SJCRH30 (cell line): ENCODE measurements around the gene KIAA0040. TPM values are rescaled to one million over a fixed set of nuclear protein-coding genes. Genes with fewer than 3 reads are reported as not detected.

Experiments used
- DNase-seq, 2 experiments: peaks; one replicate each; pipeline ENCODE4 v3.0.0-alpha.2; 2015 to 2020
- H3K27ac ChIP-seq: fragments of 250-450 bp; sonication (Bioruptor Pico); 2 replicates; pipeline ENCODE4 v1.5.1; 2020; ENCODE audit warnings: mild to moderate bottlenecking, moderate library complexity
- H3K27me3 ChIP-seq: fragments of 250-450 bp; sonication (Bioruptor Pico); 2 replicates; pipeline ENCODE4 v1.5.1; 2020; ENCODE audit warnings: mild to moderate bottlenecking, moderate library complexity
- H3K36me3 ChIP-seq: fragments of 250-450 bp; sonication (Bioruptor Pico); 2 replicates; pipeline ENCODE4 v1.5.1; 2020; ENCODE audit warnings: mild to moderate bottlenecking, moderate library complexity
- H3K4me1 ChIP-seq: fragments of 250-450 bp; sonication (Bioruptor Pico); 2 replicates; pipeline ENCODE4 v1.5.1; 2020; ENCODE audit warnings: mild to moderate bottlenecking, moderate library complexity
- H3K4me3 ChIP-seq: fragments of 250-450 bp; sonication (Bioruptor Pico); 2 replicates; pipeline ENCODE4 v1.5.1; 2020; ENCODE audit warnings: mild to moderate bottlenecking, moderate library complexity
- H3K9me3 ChIP-seq: fragments of 250-450 bp; sonication (Bioruptor Pico); replicated peaks from 2 replicates; pipeline ENCODE4 v1.5.1; 2020; ENCODE audit warnings: mild to moderate bottlenecking, moderate library complexity
- total RNA-seq: library from RNA; depleted of rRNA; stranded (reverse); fragments of >200 nt; shearing (Covaris generic); gene quantifications from 2 replicates; pipeline ENCODE4 v1.2.3, GENCODE V29; 2014; rRNA removed

The KIAA0040 gene
- 1.7 and 2.1 TPM in 2 replicates for total RNA-seq

DNA sequence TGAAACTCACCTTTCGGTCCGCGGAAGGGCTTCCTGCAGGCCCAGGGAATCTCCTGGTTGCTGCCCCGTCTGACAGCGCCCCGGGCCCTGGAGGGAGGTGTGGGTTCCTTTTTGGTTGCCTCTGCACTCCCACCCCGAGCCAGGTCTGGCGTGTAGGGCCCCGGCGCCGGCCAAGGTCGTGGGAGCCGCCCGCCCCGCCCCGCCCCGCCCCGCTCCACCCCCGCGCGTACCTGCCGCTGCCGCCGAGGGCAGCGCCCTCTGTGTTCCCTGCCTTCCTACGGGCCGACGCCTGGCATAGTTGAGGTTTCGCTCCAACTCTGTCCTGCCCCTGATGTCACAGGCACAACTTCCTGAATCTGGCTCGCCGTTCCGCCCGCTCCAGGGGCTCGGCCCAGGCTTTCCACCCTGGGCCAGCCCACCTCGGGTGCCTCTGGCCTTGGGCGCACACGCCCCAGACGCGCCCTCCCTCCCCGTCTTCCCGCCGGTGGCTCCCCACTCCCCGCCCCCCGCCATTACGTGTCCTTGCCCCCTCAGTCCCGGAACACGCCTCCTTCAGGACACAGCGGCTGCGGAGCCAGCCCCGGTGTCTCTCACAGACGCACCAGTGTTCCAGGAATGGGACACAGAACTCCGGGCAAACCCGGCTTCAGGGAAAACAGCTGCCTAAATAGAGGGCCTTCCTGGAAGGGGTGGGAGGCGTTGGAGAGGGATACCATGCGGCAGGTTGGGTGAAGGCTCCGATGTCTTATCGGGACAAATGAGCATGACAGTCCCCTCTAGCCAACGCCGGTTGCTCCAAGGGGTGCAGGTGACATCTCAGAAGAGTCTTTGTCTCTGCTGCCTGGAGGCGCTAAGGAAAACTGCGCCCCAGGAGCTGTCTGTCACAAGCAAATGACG, at the start of gene KIAA0040:
KIAA0040 (minus strand) TSS at position 147 of the 897 bp plus-strand sequence. CDS start 31,763 bp downstream, outside the sequence.
- Histone ChIP-seq H3K4me3 (peak within 1 kb of the TSS; percentile 60), H3K9me3 (no peaks in the 10 kb centered on the region), H3K27ac (peak within 1 kb of the TSS; percentile 42), H3K36me3 (no peaks in the 10 kb centered on the region), H3K27me3 (no peaks in the 10 kb centered on the region), H3K4me1 (peaks cover 4% of the 10 kb centered on the region)
- DNase-seq, result peak; percentile 74 to 78

DNA sequence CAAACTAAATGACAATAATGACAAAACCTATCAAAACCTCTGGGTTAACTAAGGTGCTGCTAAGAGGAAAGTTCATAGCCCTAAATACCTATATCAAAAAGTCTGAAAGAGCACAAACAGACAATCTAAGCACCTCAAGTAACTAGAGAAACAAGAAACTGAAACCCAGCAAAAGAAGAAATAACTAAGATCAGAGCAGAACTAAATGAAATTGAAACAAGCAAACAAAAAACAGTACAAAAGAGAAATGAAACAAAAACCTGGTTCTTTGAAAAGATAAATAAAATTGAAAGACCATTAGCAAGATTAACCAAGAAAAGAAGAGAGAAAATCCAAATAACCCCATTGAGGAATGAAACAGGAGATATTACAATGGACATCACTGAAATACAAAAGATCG, 44.8 kb upstream of the KIAA0040 start:
- H3K9me3 ChIP-seq, result no peaks in the 10 kb centered on the region
- H3K27me3 ChIP-seq, result no peaks in the 10 kb centered on the region
- no peak overlapping the region for H3K4me3 ChIP-seq
- no peak overlapping the region for H3K27ac ChIP-seq
- no peak for DNase-seq
- H3K4me1 ChIP-seq, result no peaks in the 10 kb centered on the region
- no peaks in the 10 kb centered on the region for H3K36me3 ChIP-seq

DNA sequence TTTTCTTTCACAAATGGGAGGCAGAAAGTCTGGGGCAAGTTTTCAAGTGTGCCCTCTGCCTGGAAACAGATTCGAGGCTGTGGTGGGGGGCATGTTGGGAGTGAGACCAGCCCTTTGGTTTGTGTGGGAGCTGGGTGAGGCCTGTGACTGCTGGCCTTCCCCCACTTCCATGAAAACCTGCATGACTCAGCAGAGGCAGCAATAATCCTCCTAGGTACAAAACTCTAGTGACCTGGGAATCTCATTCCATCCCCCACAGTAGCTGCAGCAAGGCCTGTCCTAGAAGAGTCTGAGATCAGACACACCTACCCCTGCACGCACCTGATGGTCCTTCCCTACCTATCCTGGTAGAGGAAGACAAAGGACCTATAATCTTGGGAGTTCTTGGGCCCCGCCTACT, 42.1 kb upstream of the KIAA0040 start:
- no peaks in the 10 kb centered on the region for H3K36me3 ChIP-seq
- H3K4me3 ChIP-seq, result no peak overlapping the region
- H3K4me1 ChIP-seq, result no peaks in the 10 kb centered on the region
- H3K27ac ChIP-seq, result no peak overlapping the region
- DNase-seq, result no peak
- no peaks in the 10 kb centered on the region for H3K27me3 ChIP-seq
- no peaks in the 10 kb centered on the region for H3K9me3 ChIP-seq

DNA sequence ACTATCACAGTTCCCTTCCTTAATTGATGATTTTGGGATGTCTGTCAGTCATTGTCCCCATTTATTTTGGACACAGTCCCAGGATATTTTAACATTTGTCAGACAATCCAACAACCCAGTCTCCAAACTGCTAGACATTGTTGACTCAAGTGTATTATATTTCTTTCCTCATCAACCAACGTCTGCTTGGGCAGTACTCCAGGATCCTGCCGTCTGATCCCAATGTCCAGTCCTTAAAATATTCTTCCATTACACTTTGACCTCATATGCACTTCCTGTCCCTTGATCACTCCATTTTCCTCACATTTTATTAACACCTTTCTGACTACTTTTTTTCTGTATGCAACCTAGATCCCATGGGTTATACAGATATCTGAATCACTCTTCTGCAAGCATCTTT, 39.8 kb upstream of the KIAA0040 start:
- Histone ChIP-seq H3K27me3 (no peaks in the 10 kb centered on the region), H3K9me3 (no peaks in the 10 kb centered on the region), H3K27ac (no peak overlapping the region), H3K4me3 (no peak overlapping the region), H3K36me3 (no peaks in the 10 kb centered on the region), H3K4me1 (no peaks in the 10 kb centered on the region)
- DNase-seq, result no peak

DNA sequence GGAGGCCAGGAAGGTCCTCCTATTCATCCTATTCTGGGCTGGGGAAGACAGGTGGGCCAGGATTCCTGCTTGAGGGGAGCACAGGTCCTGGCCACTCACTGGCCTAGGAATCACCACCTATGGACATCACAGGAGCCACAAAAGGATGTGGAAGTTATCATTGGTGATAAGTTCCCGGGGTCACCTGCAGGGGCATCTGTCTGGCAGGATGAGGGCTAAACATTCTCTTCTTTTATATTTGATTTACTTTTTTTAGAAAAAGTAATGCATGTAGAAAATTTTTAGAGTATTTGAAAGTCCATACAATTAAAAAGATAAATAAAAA, 33.2 kb upstream of the KIAA0040 start:
- no peaks in the 10 kb centered on the region for H3K27me3 ChIP-seq
- H3K36me3 ChIP-seq, result no peaks in the 10 kb centered on the region
- no peak for DNase-seq
- no peaks in the 10 kb centered on the region for H3K9me3 ChIP-seq
- H3K4me3 ChIP-seq, result no peak overlapping the region
- no peak overlapping the region for H3K27ac ChIP-seq
- H3K4me1 ChIP-seq, result peaks cover 32% of the 10 kb centered on the region

DNA sequence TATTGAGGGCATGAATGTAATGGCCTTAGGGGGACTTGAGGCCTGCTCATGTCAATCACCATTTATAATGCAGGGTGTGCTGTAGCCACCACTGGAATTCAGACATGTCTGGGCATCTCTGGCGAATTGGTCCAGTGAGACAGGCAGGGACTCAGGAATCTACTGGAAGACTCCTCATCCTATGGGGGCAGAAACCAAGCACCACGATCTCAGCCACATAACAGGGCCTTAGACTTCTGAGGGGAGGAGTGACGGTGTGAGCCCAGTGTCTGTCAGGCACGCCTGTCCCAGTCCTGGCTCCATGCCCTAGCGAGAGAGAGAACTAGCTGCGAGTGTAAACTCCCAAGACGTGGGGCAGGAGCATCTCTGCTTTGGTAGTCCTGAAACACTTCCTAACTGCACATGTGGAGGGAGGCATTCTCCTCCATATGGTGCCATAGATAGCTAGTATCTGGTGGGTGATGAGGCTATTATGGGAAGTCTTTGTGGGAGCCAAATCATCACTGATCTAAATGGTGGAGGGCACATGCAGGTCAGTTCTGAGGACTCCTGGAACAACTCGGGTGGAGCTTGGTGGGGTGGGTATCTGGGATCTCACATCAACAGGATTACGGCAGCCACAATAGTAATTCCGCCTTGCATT, 29.8 kb upstream of the KIAA0040 start:
- Histone ChIP-seq H3K4me3 (no peak overlapping the region), H3K4me1 (peaks cover 41% of the 10 kb centered on the region), H3K27me3 (no peaks in the 10 kb centered on the region), H3K36me3 (no peaks in the 10 kb centered on the region), H3K9me3 (no peaks in the 10 kb centered on the region), H3K27ac (peak overlapping the region; percentile 74)
- peak; percentile 58 to 65 for DNase-seq

DNA sequence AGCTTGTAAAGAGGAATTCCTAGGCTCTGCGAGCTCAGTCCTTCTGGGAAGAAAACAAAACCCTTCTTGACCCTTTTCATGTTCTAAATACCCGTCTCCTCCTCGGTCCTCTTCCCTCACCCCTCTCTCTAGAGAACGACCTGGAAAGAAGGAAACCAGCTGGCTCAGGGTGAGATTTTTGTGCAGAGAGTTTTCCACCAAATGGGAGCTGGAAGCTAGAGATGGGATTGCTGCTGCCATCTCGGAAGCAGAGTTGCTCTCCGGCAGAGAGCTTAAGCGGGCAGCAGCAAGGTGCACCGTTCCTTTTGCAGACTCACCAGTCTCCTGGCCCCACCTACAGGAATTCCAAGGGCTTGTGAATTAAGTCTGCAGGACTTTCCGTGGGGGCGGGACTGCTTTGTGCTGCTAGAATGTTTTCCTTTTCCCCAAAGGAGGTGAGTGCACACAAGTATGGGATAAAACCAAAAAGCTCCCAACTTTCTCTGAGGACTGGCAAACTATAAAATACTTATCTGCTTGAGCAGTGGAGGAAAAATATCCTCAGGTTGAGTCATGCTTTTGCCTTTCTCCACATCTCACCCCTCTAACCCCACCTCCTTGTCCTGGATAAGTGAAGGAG, 29.1 kb upstream of the KIAA0040 start:
- no peaks in the 10 kb centered on the region for H3K27me3 ChIP-seq
- DNase-seq, result peak in 1 of 2 experiments; percentile 19
- no peaks in the 10 kb centered on the region for H3K9me3 ChIP-seq
- H3K36me3 ChIP-seq, result no peaks in the 10 kb centered on the region
- H3K4me3 ChIP-seq, result peak overlapping the region; percentile 5; the same call in 1 of the 2 replicates
- peak overlapping the region; percentile 74 for H3K27ac ChIP-seq
- peaks cover 41% of the 10 kb centered on the region for H3K4me1 ChIP-seq

DNA sequence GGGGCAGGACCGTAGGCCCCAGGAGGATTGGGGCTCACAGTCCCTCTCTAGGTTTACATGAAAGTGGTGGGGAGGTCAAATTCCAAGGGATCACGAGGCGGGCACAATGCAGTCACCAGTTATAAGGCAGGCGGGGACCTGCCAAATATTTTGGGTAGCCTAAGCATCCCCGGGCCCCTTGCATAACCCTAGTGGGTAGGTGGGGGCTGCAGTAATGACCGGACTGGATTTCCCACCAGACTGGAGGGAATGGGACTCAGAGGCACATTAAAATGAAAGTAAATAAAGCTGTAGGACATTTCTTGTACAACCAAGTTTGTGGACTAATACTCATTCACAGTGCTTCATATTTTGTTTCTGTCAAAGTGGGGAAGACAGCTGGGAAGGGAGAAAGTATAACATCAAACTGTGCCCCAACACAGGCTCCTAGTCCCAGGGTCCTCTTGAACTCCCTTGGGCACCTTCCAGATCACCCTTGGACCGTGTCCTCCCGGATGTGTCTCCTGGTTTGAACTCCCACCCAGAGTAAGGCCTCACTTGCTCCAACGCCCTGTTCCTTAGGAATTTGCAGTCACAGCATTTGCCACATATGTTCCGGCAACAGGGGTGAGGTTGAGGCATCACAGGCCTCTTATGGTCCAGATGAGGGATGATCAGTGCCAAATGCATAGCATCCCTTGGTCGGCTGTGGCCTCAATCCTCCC, 28.4 kb upstream of the KIAA0040 start:
- H3K27ac ChIP-seq, result peak overlapping the region; percentile 74
- DNase-seq, result peak; percentile 59 to 63
- H3K4me1 ChIP-seq, result peaks cover 41% of the 10 kb centered on the region
- no peaks in the 10 kb centered on the region for H3K27me3 ChIP-seq
- no peaks in the 10 kb centered on the region for H3K36me3 ChIP-seq
- peak overlapping the region; percentile 5; the same call in 1 of the 2 replicates for H3K4me3 ChIP-seq
- H3K9me3 ChIP-seq, result no peaks in the 10 kb centered on the region

DNA sequence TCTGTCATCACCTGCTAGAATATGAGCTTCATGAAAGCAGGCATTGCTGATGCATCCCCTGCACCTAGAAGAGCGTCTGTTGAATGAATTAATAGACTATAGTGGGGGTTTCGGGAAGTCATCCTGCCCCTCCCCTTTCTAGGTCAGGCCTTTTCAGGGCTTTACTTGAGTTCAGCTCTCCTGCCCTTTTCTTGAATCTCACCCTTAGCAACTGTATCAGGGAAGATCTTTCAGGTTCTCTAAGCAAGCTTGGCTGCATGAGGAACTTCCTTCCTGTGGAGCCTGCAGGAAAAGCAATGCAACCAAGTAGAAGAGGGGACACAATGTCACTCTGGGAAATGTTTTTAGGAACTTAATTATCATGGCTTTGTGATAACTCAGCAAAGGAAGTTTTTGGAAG, 27.2 kb upstream of the KIAA0040 start:
- DNase-seq, result no peak
- no peak overlapping the region for H3K27ac ChIP-seq
- H3K36me3 ChIP-seq, result no peaks in the 10 kb centered on the region
- peaks cover 41% of the 10 kb centered on the region for H3K4me1 ChIP-seq
- no peaks in the 10 kb centered on the region for H3K9me3 ChIP-seq
- no peaks in the 10 kb centered on the region for H3K27me3 ChIP-seq
- no peak overlapping the region for H3K4me3 ChIP-seq

DNA sequence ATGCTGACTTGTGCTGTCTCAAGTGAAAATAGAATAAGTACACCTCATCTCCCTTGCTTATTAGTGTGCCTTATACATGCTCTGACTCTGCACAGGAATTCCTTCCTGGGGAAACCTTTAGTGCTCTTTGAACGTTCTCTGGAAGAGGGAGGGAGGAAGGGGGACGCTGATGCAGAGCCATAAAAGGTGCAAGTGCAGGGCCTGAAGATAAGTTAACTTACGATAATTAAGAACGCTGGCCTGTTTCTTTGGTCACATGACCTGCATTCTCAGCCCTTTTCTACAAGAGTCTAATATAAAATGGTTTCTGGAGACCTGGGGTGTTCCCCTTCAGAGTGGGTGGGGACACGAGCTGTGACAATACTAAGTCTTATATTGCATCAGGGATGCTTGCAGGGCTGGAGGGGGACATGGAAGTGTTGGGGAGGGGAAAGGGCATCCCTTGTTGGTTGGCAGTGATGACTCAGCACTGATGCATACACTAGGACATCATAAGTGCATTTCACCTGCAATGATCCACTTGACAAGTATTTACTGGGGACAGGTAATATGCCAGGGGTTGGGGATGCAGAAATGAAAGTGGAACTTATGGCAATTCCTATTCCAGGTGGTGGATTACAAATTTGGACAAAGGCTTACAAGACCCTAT, 26.3 kb upstream of the KIAA0040 start:
- H3K4me1 ChIP-seq, result peaks cover 41% of the 10 kb centered on the region
- H3K4me3 ChIP-seq, result no peak overlapping the region
- no peaks in the 10 kb centered on the region for H3K27me3 ChIP-seq
- no peaks in the 10 kb centered on the region for H3K36me3 ChIP-seq
- no peak for DNase-seq
- no peaks in the 10 kb centered on the region for H3K9me3 ChIP-seq
- no peak overlapping the region for H3K27ac ChIP-seq

DNA sequence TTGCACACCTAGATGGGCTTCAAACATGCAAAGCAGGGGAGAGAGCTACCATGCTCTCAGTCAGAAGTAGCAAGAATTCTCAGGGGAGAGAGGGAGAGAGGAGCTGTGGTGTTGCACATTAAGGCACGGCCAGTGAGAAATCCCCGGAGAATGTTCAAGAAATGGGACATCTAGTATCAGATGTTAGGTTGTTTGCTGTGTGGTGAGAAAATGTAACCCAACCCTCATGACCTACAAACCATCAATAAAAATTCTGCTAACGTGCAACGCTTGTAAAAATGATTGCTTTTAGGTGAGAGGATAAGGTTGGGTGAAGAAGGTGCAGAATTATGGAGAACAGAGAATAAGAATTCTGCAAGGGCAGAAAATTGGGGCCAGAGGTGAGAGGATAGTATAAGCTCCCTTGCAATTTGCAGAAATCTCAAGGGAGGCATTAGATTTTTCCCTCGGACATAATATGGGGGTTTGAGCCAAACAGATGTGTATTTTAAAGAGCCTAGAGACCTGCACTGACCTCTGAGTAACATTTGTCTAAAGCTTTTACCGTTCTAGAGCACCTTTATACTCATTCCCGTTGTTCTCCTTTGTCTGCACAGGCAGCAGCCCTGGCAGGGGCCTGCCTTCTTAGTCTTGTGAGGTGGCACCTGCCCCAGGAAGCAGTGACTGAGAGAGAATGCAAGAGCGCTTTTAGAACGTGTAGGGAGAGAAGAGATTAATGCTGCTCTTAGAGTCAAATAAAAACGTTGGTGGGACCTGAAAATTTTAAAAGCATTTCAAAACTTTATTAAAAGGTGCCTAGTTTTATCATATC, 25.4 kb upstream of the KIAA0040 start:
- DNase-seq, result peak in 1 of 2 experiments; percentile 16
- no peak overlapping the region for H3K4me3 ChIP-seq
- peaks cover 31% of the 10 kb centered on the region for H3K4me1 ChIP-seq
- H3K9me3 ChIP-seq, result no peaks in the 10 kb centered on the region
- H3K27ac ChIP-seq, result no peak overlapping the region
- H3K36me3 ChIP-seq, result no peaks in the 10 kb centered on the region
- no peaks in the 10 kb centered on the region for H3K27me3 ChIP-seq

DNA sequence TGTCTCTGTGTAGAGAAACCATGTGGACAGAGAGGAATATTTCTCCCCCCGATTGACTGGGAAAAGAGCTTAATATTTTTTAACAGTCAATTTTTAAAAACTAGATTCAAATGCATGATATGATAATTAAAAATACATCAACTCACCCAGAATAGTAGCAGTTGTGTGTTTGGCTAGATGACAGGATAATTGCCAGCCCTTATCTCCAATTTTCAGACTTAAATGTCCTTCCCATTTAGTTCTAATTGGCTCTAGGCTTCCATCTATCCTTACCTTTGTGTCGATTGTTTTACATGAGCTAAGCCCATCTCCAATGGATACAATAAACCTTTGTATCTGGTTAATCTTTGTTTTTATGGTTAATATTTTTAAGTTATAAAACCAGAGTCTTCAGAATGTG, 23.9 kb upstream of the KIAA0040 start:
- DNase-seq, result no peak
- H3K27ac ChIP-seq, result no peak overlapping the region
- no peaks in the 10 kb centered on the region for H3K9me3 ChIP-seq
- H3K27me3 ChIP-seq, result no peaks in the 10 kb centered on the region
- no peaks in the 10 kb centered on the region for H3K36me3 ChIP-seq
- H3K4me3 ChIP-seq, result no peak overlapping the region
- H3K4me1 ChIP-seq, result peaks cover 16% of the 10 kb centered on the region

DNA sequence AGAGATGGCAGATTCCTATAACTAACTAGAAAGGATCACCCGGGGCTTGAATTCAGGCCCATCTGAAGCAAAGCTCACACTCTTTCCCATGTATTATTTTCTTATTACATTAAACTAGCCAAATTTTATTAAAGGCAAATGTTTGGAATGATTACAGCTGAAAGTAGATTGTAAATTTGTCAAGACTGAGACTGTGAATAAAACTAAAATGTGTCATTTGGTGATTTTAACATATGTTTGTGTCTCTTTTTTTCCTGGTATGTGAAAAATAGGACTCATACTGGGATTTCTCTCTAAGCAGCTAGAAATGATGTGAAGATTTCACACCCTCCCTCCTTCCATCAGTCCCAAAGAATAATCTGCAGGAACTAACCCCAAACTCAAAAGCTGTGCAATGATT, 19.1 kb upstream of the KIAA0040 start:
- H3K9me3 ChIP-seq, result no peaks in the 10 kb centered on the region
- no peaks in the 10 kb centered on the region for H3K27me3 ChIP-seq
- DNase-seq, result no peak
- no peaks in the 10 kb centered on the region for H3K36me3 ChIP-seq
- no peak overlapping the region for H3K27ac ChIP-seq
- H3K4me1 ChIP-seq, result peaks cover 29% of the 10 kb centered on the region
- no peak overlapping the region for H3K4me3 ChIP-seq

DNA sequence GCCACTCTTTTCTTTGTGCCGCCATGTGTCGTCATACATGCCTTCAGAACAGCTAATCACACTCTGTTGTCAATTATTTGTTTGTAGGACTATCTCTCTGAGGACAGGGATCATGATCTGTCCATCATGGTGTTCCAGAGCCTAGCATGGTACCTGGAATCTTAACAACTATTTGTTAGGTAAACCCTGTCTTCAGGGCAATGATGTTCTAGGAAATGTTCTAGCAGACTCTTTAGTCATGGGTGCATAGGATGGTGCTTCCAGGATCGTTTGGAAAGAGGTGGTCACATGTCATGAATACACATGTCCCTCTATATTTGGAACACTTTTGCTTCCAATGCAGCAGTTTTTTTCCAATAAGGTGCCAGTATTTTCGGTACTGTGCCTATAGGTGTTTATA, 18.2 kb upstream of the KIAA0040 start:
- peaks cover 29% of the 10 kb centered on the region for H3K4me1 ChIP-seq
- no peak overlapping the region for H3K27ac ChIP-seq
- DNase-seq, result no peak
- H3K9me3 ChIP-seq, result no peaks in the 10 kb centered on the region
- no peak overlapping the region for H3K4me3 ChIP-seq
- H3K36me3 ChIP-seq, result no peaks in the 10 kb centered on the region
- H3K27me3 ChIP-seq, result no peaks in the 10 kb centered on the region
